Amygdala (tissue), 56 donors: Measurements from ENCODE around the gene CDK12.
"Not testable (repeated sequence)": the region's sequence is repeated elsewhere in the genome, so short reads cannot be mapped to it uniquely, and the experiment has no call there.

Experiments used
- DNase-seq, 56 donors: peaks; one replicate each; lab custom pipeline; 2025; lab: John Stamatoyannopoulos, UW

The CDK12 gene

DNA sequence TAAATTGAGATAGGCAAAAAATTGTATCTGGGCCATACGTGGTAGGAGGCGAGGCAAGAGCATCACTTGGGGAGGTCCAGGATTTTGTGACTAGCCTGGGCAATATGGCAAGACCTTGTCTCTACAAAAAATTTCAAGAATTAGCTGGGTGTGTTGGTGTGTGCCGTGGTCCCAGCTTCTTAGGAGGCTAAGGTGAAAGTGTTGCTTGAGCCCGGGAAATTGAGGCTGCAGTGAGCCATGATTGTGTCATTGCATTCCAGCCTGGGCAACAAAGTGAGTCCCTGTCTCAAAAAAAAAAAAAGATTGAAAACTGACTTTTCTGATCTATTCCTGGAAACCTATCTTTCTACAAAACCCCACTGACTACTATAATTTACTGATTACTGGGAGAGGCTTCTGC, 26.7 kb downstream of the CDK12 start:
- no peak for DNase-seq

- DNase-seq = not testable (repeated sequence)
These were observed 35.6 kb downstream of the CDK12 start for GRCh38 chr17:39496921-39497320.

GRCh38 chr17:39507511-39507910, 46.2 kb downstream of the CDK12 start:
- no peak for DNase-seq

DNA sequence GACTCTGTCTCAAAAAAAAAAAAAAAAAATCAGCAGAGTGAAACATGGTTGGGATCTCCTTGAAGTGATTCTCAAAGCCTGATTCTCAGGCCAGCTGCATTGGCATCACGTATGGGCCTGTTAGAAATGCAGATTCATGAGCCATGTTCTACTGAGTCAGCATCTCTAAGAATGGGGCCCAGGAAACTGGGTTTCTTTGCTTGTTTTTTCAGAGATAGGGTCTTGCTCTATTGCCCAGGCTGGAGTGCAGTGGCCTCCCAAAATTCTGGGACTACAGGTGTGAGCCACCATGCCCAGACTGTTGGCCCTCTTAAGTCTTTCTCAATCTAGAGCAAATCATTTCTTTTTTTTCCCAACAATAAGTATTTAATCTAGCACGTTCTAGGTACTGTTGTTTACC, 47.7 kb downstream of the CDK12 start:
- no peak for DNase-seq

GRCh38 chr17:39513309-39513708, 52.0 kb downstream of the CDK12 start:
- no peak for DNase-seq

DNA sequence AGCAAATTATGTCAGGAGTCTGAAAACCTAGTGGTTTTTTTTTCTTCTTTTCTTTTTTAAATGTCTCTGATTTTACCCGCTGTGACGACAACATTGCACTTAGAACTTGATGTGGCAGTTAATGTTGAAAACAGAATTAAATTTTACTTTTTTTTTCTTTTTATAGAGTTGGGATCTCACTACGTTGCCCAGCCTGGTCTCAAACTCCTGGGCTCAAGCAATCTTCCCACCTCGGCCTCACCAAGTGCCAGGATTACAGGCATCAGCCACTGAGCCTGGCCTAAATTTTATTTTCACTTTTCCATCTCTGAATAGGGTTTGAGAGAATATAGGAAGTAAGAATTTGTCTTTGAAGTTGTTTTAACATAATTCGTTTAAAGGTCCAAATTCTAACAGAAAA, 52.6 kb downstream of the CDK12 start:
- DNase-seq = no peak

DNA sequence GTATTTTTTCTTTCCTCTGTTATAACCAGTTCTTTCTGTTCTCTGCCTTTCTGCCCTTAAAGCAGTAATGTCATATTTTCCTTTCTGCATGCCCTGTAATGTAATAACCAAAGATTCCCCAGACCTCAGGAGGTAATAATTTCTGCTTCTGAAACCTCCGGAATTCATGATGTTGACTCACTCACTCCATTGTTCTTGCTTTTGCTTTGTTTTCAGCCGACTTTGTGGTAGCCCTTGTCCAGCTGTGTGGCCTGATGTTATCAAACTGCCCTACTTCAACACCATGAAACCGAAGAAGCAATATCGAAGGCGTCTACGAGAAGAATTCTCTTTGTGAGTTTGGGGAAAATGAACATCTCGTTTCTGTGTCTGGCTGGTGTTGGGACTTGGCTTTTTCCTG, 55.9 kb downstream of the CDK12 start:
- DNase-seq = no peak

- peak in 11 of 56 donors; percentile 3 to 36 (median 12) for DNase-seq
These were observed 64.7 kb downstream of the CDK12 start for GRCh38 chr17:39525801-39526506.

GRCh38 chr17:39527220-39527813, 66.0 kb downstream of the CDK12 start:
- no peak for DNase-seq

- DNase-seq = no peak
These were observed 68.2 kb downstream of the CDK12 start for GRCh38 chr17:39529455-39529854.

DNA sequence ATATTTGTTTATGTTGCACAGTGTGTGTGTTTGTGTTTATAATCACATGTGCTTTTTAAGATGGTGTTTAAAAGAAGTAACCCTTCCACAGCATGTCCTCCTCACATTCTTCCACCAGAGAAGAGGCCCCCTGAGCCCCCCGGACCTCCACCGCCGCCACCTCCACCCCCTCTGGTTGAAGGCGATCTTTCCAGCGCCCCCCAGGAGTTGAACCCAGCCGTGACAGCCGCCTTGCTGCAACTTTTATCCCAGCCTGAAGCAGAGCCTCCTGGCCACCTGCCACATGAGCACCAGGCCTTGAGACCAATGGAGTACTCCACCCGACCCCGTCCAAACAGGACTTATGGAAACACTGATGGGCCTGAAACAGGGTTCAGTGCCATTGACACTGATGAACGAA, 69.2 kb downstream of the CDK12 start:
- DNase-seq = no peak

DNA sequence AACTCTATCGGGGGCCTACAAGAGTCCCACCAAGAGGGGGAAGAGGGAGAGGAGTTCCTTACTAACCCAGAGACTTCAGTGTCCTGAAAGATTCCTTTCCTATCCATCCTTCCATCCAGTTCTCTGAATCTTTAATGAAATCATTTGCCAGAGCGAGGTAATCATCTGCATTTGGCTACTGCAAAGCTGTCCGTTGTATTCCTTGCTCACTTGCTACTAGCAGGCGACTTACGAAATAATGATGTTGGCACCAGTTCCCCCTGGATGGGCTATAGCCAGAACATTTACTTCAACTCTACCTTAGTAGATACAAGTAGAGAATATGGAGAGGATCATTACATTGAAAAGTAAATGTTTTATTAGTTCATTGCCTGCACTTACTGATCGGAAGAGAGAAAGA, 70.0 kb downstream of the CDK12 start:
- DNase-seq = no peak

DNA sequence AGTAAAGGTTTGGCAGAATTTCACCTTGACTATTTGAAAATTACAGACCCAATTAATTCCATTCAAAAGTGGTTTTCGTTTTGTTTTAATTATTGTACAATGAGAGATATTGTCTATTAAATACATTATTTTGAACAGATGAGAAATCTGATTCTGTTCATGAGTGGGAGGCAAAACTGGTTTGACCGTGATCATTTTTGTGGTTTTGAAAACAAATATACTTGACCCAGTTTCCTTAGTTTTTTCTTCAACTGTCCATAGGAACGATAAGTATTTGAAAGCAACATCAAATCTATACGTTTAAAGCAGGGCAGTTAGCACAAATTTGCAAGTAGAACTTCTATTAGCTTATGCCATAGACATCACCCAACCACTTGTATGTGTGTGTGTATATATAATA, 72.6 kb downstream of the CDK12 start:
- DNase-seq = no peak

GRCh38 chr17:39534768-39535405, 73.6 kb downstream of the CDK12 start:
- DNase-seq = no peak

DNA sequence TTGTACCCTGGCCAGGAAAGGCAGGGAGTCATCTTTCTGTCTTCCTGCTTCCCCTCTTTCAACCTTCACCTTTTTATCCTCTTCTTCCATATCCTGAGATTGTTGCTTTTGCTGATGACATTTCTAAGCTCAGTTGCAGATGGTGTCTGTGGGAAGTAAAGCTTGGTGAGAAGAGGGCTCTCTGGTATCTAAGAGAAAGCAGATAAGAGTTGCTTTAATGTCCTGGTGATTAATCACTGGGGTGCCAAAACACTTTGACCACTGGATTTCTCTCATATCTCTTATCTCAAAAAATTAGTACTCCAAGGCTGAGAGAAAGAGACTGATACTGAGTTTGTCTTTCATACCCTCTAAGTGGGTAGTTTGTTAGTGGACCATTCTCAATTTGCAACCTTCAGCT, 75.2 kb downstream of the CDK12 start:
- no peak for DNase-seq

GRCh38 chr17:39537364-39537763, 76.1 kb downstream of the CDK12 start:
- DNase-seq = not testable (repeated sequence)

DNA sequence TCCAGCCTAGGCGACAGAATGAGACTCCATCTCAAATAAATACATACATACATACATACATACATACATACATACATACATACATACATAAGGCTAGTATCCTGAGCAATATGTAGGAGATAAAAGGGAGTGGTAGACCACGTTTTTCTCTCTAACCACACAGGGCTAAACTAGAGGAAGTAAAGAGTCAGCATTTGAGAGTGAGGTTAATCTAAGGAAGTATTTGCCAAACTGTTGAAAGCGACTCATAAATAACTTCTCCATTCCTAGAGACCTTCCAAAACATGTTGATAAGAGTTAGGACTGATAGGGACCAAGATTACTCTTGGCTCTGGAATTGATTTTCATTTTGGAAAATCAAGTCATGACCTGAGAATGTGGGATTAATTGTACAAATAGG, 77.6 kb downstream of the CDK12 start:
- no peak for DNase-seq

- DNase-seq = no peak
These were observed 79.3 kb downstream of the CDK12 start for GRCh38 chr17:39540611-39541010.

- no peak for DNase-seq
These were observed 80.4 kb downstream of the CDK12 start for GRCh38 chr17:39541652-39542051.

DNA sequence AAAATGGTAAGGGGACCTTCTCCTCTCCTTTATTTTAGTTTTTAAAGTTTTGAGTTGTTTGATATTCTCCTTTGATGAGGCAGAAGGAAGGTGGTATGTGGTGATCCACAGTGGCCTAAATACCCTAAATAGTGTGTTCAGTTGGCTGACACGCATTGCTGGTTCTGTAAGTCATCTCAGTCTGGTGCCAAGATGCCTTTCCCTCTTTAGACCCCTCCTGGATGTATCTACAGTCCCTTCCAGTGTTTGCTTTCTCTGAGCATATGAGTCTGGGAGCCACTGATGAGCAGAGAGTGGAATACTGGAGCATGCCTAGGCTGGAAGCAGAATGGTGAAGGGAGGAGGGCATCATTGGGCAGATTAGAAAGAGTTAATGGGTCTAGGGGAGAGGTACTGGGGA, 81.9 kb downstream of the CDK12 start:
- DNase-seq = no peak

GRCh38 chr17:39543664-39544063, 82.4 kb downstream of the CDK12 start:
- no peak for DNase-seq

- not testable (repeated sequence) for DNase-seq
These were observed 83.1 kb downstream of the CDK12 start for GRCh38 chr17:39544361-39544760.
